Body of pancreas (tissue), 4 donors: ENCODE measurements around the gene APPL2. TPM values are rescaled to one million over a fixed set of nuclear protein-coding genes. Genes with fewer than 3 reads are reported as not detected.

Experiments
- ATAC-seq: fragments of 150-250 bp; one replicate; pipeline ENCODE4 v1.9.1; 2016
- DNase-seq, 4 donors: peaks; one replicate each; pipeline ENCODE4 v3.0.0-alpha.2; 2019
- H3K27ac ChIP-seq, 4 donors: fragments of 200-600 bp; sonication (generic); 1 replicate in 3 of 4; 2 replicates in 1 of 4; pipeline versions ENCODE4 v1.5.1 to v1.6.1; 2016 to 2019; ENCODE audit warnings: mild to moderate bottlenecking in 1 of 4, mixed read lengths in 1 of 4, moderate library complexity in 1 of 4
- H3K27me3 ChIP-seq, 2 donors: fragments of 200-600 bp; sonication (generic); one replicate each; pipeline ENCODE4 v1.6.0; 2016; ENCODE audit warnings: mild to moderate bottlenecking in 1 of 2
- H3K36me3 ChIP-seq, 2 donors: fragments of 200-600 bp; sonication (generic); replicated peaks in 1 of 2; 2 replicates each; pipeline ENCODE4 v1.5.1; 2016; ENCODE audit warnings: low read depth in 2 of 2; ENCODE audit not compliant: insufficient read depth in 1 of 2
- H3K4me1 ChIP-seq: fragments of 200-600 bp; sonication (generic); one replicate; pipeline ENCODE4 v1.6.0; 2016
- H3K4me3 ChIP-seq, 2 donors: fragments of 200-600 bp; sonication (generic); 1 replicate in 1 of 2; 2 replicates in 1 of 2; pipeline ENCODE4 v1.5.1; 2016 to 2019
- H3K9me3 ChIP-seq, 3 donors: fragments of 200-600 bp; sonication (generic); 1 replicate in 2 of 3; 2 replicates in 1 of 3; pipeline ENCODE4 v1.5.1; 2016
- POLR2A ChIP-seq, 3 donors: fragments of 450-650 bp; IDR thresholded peaks; one replicate each; pipeline ENCODE4 v1.6.1; 2016; ENCODE audit warnings: antibody characterized with exemption in 3 of 3, mild to moderate bottlenecking in 2 of 3
- WGBS, 2 donors: methylation state at CpG; one replicate each; pipeline ENCODE4 v1.1.5; 2017; 5-methylcytosine and 5-hydroxymethylcytosine counted together
- intact Hi-C: fragments of 100-400 bp; cut with DNase I; formaldehyde crosslinking; loops from one replicate; pipeline ENCODE4 v1.15.1; 2023
- total RNA-seq, 2 donors: library from RNA; depleted of rRNA; stranded (reverse); fragments of >200 nt; gene quantifications; one replicate each; pipeline ENCODE4 v1.1.0, GENCODE V29; 2016
- TF ChIP-seq, protein P1 (sequence below), 7 experiments: fragments of 450-650 bp in 4 of 7; fragments of 200-600 bp in 3 of 7; sonication (generic) in 3 of 7; IDR thresholded peaks; one replicate each; pipeline ENCODE4 v1.5.1; 2016 to 2019; ENCODE audit warnings: antibody characterized with exemption in 7 of 7

The APPL2 gene
- total RNA-seq, 2 donors from 2014 or later = 32.4 to 32.6 TPM

DNA sequence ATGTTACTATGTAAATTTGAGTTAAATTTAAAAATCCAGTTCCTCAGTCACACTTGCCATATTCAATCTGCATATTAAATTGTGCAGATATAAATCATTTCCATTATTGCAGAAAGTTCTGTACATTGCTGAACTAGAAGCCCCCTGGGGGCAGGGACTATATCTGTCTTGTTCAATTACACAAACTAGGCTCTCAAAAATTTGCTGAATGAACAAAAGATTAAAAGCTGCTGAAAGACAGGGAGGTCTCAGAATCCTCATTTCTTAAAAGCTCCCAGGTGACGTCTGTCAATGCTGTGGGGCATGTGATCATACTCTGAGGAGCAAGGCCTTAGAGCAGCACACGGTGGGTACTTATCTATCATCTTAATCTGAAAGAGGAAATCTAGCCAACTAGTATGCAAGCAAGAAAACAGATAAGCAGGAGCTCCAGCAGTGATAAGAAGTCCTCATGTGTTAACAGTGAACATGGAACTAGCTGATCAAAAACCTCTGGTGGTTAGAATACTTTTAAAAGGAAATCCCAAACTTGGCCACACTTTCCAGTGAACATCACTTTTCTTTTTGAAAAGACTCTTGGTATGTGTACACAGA lies 60.5 kb downstream of the APPL2 start:
- no peak for ATAC-seq
- WGBS, 2 donors = 53 to 65% methylated on average over 2 of the region's 2 CpGs
- TF ChIP-seq POLR2A (IDR thresholded peaks at IDR 0.05) = no peak
- TF ChIP-seq, protein P1, sequence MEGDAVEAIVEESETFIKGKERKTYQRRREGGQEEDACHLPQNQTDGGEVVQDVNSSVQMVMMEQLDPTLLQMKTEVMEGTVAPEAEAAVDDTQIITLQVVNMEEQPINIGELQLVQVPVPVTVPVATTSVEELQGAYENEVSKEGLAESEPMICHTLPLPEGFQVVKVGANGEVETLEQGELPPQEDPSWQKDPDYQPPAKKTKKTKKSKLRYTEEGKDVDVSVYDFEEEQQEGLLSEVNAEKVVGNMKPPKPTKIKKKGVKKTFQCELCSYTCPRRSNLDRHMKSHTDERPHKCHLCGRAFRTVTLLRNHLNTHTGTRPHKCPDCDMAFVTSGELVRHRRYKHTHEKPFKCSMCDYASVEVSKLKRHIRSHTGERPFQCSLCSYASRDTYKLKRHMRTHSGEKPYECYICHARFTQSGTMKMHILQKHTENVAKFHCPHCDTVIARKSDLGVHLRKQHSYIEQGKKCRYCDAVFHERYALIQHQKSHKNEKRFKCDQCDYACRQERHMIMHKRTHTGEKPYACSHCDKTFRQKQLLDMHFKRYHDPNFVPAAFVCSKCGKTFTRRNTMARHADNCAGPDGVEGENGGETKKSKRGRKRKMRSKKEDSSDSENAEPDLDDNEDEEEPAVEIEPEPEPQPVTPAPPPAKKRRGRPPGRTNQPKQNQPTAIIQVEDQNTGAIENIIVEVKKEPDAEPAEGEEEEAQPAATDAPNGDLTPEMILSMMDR (IDR thresholded peaks at IDR 0.05) = no peak
- peaks cover 4 to 7% of the 10 kb centered on the region in 2 donors for H3K36me3 ChIP-seq
- intact Hi-C loops = no loop called here
- H3K27me3 ChIP-seq = no peaks in the 10 kb centered on the region
- H3K9me3 ChIP-seq = no peaks in the 10 kb centered on the region
- DNase-seq = no peak
- H3K4me3 ChIP-seq = no peak overlapping the region
- no peaks in the 10 kb centered on the region for H3K4me1 ChIP-seq
- H3K27ac ChIP-seq = no peak overlapping the region

DNA sequence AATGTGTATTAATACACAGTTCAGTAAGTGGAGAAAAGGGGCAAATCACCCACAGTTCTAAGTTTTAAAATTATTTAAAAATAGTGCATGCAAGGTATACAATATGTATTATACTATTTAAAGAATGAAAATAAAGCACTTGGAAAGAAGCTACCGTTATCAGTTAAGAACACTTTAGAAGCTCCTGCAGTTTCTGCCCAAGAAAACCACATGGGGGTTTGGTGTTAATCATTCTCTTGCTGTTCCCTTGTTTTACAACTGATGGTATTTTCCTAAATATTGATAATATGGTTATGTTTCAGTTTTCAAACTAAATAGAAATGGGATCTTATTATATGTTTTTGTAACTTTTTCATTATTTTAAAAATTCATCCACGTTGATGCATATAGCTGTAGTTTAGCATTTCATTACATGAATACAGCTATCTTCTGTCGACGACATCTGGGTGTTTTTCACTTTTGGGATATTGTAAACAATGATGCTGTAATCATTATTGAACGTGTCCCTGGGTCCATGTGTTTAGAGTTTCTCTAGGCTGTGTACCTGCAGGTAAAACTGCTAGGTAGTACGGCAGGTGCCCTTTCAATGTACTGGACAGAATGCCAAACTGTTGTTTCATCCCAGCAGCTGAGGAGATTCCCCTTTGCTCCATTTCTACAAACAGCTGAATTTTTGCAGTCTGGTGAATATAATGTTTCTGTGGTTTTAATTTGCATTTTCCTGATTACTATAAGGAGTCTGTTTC lies 64.1 kb downstream of the APPL2 start:
- Histone ChIP-seq H3K9me3 (no peaks in the 10 kb centered on the region), H3K27me3 (no peaks in the 10 kb centered on the region), H3K27ac (no peak overlapping the region), H3K4me1 (no peaks in the 10 kb centered on the region), H3K4me3 (no peak overlapping the region), H3K36me3 (peaks cover 4% of the 10 kb centered on the region in 2 donors)
- ATAC-seq (no peak), DNase-seq (no peak)
- 65 to 66% methylated on average over 6 of the region's 6 CpGs for WGBS, 2 donors
- TF ChIP-seq POLR2A (IDR thresholded peaks at IDR 0.05) = no peak
- intact Hi-C loops = no loop called here

DNA sequence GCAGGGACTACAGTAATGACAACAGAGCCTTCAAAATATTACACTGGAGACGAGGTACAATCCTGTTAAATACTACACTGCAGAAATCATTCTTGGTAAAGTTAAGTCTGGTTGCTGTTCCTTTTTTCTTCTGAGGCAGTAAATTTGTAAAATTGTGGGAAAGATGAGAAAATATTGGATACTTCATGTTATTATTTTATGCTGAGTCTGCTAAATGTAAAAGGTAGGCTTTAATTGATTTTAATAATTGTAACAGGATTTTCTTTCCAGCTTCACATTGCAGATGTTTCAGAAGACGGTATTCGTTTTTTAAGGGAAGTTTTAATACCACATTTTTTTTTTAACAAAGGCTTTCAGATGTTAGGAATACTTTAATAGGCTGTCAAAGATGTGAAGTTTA lies 65.8 kb downstream of the APPL2 start:
- TF ChIP-seq, protein P1 (IDR thresholded peaks at IDR 0.05) = no peak
- intact Hi-C loops = no loop called here
- peaks cover 4 to 15% of the 10 kb centered on the region in 2 donors for H3K36me3 ChIP-seq

DNA sequence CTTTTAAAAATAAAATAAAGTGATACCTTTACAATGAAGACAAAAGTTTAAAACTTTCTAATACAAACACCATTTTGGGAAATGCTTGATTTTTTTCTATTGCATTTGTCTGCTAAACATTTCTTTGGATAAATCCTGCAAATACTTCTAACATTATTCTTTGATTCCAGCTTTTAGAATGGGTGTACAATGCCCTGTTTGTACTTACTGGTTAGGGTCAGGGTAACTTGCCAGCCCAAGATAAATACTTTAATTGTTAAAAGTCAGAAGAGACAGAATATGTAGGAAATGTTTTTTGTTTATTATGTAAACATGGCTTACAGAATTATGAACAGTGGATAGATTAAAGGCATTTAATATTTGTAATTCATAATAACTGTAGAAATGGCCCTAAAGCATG lies 68.0 kb downstream of the APPL2 start:
- ATAC-seq = no peak
- Histone ChIP-seq H3K9me3 (no peaks in the 10 kb centered on the region), H3K27ac (no peak overlapping the region), H3K36me3 (peaks cover 0 to 22% of the 10 kb centered on the region in 2 donors), H3K27me3 (no peaks in the 10 kb centered on the region), H3K4me3 (no peak overlapping the region), H3K4me1 (no peaks in the 10 kb centered on the region)
- no peak for DNase-seq
- intact Hi-C loops = no loop called here
- TF ChIP-seq, protein P1 (IDR thresholded peaks at IDR 0.05) = no peak
- no peak for TF ChIP-seq POLR2A (IDR thresholded peaks at IDR 0.05)

More for the DNA sequence above, 65.8 kb downstream of the APPL2 start:
- Histone ChIP-seq H3K27ac (no peak overlapping the region), H3K4me3 (no peak overlapping the region), H3K9me3 (no peaks in the 10 kb centered on the region), H3K27me3 (no peaks in the 10 kb centered on the region), H3K4me1 (no peaks in the 10 kb centered on the region)
- 87 to 92% methylated on average over 3 of the region's 3 CpGs for WGBS, 2 donors
- no peak for ATAC-seq
- DNase-seq = no peak

DNA sequence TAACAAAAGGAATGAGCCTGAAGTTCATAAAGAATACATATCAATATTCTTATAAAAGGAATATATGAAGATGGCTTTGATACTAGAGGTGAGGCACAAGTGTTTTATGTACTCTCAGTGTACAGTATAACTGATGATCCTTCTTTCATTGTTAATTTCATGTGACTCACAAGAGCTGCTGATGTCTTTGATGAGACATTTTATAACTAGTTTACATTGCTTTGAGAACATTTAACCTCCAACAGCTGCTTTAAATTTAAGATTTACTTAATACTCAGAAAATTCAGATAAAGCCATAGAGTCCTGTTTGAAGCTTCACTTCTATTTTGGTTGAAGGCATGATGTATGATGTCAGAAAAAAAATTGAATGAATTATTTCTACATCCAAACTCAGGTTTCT lies 68.6 kb downstream of the APPL2 start:
- no peak for DNase-seq
- intact Hi-C loops = no loop called here
- H3K27me3 ChIP-seq = no peaks in the 10 kb centered on the region
- no peak overlapping the region for H3K4me3 ChIP-seq
- no peaks in the 10 kb centered on the region for H3K4me1 ChIP-seq
- no peak for ATAC-seq
- H3K27ac ChIP-seq = no peak overlapping the region
- peaks cover 0 to 23% of the 10 kb centered on the region in 2 donors for H3K36me3 ChIP-seq
- TF ChIP-seq, protein P1 (IDR thresholded peaks at IDR 0.05) = no peak
- no peak for TF ChIP-seq POLR2A (IDR thresholded peaks at IDR 0.05)
- H3K9me3 ChIP-seq = no peaks in the 10 kb centered on the region
